ENCODE results near the gene ATE1.

DNA sequence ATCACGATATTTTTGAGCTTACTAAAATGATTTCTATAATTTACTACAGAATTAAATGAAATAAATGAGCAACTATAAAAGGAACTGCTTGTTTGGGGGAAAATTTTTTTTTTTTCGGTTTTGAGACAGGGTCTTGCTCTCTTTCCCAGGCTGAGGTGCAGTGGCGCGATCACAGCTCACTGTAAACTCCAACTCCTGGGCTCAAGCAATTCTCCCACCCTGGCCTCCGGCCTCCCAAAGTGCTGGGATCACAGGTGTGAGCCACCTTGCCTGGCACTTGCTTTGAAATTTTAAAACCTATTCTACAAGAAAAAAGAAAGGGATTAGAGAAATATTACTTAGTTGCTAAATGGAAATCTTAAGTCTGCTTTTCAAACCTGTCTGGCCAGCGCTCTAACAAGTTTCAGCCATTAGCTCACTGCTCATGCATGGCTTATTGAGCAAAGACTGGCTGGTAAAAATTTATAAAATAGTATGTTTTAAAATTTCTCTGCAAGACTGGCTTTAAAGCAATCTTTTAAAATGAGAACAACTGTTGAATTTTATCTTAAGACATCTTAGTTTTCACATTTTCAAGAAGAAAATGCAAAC is 144.0 kb downstream of the ATE1 start:
- TF ChIP-seq, protein P1, sequence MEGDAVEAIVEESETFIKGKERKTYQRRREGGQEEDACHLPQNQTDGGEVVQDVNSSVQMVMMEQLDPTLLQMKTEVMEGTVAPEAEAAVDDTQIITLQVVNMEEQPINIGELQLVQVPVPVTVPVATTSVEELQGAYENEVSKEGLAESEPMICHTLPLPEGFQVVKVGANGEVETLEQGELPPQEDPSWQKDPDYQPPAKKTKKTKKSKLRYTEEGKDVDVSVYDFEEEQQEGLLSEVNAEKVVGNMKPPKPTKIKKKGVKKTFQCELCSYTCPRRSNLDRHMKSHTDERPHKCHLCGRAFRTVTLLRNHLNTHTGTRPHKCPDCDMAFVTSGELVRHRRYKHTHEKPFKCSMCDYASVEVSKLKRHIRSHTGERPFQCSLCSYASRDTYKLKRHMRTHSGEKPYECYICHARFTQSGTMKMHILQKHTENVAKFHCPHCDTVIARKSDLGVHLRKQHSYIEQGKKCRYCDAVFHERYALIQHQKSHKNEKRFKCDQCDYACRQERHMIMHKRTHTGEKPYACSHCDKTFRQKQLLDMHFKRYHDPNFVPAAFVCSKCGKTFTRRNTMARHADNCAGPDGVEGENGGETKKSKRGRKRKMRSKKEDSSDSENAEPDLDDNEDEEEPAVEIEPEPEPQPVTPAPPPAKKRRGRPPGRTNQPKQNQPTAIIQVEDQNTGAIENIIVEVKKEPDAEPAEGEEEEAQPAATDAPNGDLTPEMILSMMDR (conservative IDR thresholded peaks at IDR 0.05; ENCODE audit: low read depth in 2 of 2) = no peak
- no peak for TF ChIP-seq EZH2phosphoT487 (IDR thresholded peaks at IDR 0.05; ENCODE audit: unreplicated experiment)
- no peak for TF ChIP-seq EZH2 (IDR thresholded peaks at IDR 0.05; ENCODE audit: low read depth, unreplicated experiment)
- no peak for TF ChIP-seq ZNF331 (CRISPR knock-in tag; IDR thresholded peaks at IDR 0.05; ENCODE audit: low read depth)
- TF ChIP-seq, protein P2, sequence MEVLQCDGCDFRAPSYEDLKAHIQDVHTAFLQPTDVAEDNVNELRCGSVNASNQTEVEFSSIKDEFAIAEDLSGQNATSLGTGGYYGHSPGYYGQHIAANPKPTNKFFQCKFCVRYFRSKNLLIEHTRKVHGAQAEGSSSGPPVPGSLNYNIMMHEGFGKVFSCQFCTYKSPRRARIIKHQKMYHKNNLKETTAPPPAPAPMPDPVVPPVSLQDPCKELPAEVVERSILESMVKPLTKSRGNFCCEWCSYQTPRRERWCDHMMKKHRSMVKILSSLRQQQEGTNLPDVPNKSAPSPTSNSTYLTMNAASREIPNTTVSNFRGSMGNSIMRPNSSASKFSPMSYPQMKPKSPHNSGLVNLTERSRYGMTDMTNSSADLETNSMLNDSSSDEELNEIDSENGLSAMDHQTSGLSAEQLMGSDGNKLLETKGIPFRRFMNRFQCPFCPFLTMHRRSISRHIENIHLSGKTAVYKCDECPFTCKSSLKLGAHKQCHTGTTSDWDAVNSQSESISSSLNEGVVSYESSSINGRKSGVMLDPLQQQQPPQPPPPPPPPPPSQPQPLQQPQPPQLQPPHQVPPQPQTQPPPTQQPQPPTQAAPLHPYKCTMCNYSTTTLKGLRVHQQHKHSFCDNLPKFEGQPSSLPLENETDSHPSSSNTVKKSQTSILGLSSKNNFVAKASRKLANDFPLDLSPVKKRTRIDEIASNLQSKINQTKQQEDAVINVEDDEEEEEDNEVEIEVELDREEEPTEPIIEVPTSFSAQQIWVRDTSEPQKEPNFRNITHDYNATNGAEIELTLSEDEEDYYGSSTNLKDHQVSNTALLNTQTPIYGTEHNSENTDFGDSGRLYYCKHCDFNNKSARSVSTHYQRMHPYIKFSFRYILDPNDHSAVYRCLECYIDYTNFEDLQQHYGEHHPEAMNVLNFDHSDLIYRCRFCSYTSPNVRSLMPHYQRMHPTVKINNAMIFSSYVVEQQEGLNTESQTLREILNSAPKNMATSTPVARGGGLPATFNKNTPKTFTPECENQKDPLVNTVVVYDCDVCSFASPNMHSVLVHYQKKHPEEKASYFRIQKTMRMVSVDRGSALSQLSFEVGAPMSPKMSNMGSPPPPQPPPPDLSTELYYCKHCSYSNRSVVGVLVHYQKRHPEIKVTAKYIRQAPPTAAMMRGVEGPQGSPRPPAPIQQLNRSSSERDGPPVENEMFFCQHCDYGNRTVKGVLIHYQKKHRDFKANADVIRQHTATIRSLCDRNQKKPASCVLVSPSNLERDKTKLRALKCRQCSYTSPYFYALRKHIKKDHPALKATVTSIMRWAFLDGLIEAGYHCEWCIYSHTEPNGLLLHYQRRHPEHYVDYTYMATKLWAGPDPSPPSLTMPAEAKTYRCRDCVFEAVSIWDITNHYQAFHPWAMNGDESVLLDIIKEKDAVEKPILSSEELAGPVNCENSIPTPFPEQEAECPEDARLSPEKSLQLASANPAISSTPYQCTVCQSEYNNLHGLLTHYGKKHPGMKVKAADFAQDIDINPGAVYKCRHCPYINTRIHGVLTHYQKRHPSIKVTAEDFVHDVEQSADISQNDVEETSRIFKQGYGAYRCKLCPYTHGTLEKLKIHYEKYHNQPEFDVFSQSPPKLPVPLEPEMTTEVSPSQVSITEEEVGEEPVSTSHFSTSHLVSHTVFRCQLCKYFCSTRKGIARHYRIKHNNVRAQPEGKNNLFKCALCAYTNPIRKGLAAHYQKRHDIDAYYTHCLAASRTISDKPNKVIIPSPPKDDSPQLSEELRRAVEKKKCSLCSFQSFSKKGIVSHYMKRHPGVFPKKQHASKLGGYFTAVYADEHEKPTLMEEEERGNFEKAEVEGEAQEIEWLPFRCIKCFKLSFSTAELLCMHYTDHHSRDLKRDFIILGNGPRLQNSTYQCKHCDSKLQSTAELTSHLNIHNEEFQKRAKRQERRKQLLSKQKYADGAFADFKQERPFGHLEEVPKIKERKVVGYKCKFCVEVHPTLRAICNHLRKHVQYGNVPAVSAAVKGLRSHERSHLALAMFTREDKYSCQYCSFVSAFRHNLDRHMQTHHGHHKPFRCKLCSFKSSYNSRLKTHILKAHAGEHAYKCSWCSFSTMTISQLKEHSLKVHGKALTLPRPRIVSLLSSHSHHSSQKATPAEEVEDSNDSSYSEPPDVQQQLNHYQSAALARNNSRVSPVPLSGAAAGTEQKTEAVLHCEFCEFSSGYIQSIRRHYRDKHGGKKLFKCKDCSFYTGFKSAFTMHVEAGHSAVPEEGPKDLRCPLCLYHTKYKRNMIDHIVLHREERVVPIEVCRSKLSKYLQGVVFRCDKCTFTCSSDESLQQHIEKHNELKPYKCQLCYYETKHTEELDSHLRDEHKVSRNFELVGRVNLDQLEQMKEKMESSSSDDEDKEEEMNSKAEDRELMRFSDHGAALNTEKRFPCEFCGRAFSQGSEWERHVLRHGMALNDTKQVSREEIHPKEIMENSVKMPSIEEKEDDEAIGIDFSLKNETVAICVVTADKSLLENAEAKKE (CRISPR knock-in tag; IDR thresholded peaks at IDR 0.05) = no peak
- TF ChIP-seq, protein P3, sequence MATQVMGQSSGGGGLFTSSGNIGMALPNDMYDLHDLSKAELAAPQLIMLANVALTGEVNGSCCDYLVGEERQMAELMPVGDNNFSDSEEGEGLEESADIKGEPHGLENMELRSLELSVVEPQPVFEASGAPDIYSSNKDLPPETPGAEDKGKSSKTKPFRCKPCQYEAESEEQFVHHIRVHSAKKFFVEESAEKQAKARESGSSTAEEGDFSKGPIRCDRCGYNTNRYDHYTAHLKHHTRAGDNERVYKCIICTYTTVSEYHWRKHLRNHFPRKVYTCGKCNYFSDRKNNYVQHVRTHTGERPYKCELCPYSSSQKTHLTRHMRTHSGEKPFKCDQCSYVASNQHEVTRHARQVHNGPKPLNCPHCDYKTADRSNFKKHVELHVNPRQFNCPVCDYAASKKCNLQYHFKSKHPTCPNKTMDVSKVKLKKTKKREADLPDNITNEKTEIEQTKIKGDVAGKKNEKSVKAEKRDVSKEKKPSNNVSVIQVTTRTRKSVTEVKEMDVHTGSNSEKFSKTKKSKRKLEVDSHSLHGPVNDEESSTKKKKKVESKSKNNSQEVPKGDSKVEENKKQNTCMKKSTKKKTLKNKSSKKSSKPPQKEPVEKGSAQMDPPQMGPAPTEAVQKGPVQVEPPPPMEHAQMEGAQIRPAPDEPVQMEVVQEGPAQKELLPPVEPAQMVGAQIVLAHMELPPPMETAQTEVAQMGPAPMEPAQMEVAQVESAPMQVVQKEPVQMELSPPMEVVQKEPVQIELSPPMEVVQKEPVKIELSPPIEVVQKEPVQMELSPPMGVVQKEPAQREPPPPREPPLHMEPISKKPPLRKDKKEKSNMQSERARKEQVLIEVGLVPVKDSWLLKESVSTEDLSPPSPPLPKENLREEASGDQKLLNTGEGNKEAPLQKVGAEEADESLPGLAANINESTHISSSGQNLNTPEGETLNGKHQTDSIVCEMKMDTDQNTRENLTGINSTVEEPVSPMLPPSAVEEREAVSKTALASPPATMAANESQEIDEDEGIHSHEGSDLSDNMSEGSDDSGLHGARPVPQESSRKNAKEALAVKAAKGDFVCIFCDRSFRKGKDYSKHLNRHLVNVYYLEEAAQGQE (IDR thresholded peaks at IDR 0.05; ENCODE audit: unreplicated experiment) = no peak
- no peak for TF ChIP-seq POLR2AphosphoS5 (IDR thresholded peaks at IDR 0.05; ENCODE audit: low read depth)
- TF ChIP-seq STAT1 (IDR thresholded peaks at IDR 0.05; ENCODE audit: unreplicated experiment) = no peak
- no peak for TF ChIP-seq NANOG (IDR thresholded peaks at IDR 0.05; ENCODE audit: borderline replicate concordance)
- TF ChIP-seq ZNF114 (CRISPR knock-in tag; IDR thresholded peaks at IDR 0.05) = no peak
- TF ChIP-seq JUNB (IDR thresholded peaks at IDR 0.05; ENCODE audit: unreplicated experiment) = no peak
- no peak for TF ChIP-seq CREB1 (CRISPR knock-in tag; IDR thresholded peaks at IDR 0.05; ENCODE audit: low read depth)
- TF ChIP-seq, protein P4, sequence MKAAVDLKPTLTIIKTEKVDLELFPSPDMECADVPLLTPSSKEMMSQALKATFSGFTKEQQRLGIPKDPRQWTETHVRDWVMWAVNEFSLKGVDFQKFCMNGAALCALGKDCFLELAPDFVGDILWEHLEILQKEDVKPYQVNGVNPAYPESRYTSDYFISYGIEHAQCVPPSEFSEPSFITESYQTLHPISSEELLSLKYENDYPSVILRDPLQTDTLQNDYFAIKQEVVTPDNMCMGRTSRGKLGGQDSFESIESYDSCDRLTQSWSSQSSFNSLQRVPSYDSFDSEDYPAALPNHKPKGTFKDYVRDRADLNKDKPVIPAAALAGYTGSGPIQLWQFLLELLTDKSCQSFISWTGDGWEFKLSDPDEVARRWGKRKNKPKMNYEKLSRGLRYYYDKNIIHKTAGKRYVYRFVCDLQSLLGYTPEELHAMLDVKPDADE (IDR thresholded peaks at IDR 0.05) = no peak

All from GM23338 (cell line).